PC-3 (cell line): ENCODE results near the gene TAGLN3. TPM values are rescaled to one million over a fixed set of nuclear protein-coding genes. Genes with fewer than 3 reads are reported as not detected.

Experiments
- ATAC-seq: fragments of 200-7000 bp; cut with Tn5 transposase; 2 replicates; pipeline ENCODE4 v1.9.1; 2020; ENCODE audit warnings: mild to moderate bottlenecking, moderate library complexity
- BruUV-seq: library from RNA; stranded (reverse); fragments of 400-500 nt; replicated peaks from 2 replicates; lab custom pipeline; 2021; lab: Mats Ljungman, UMichigan
- CTCF ChIA-PET: fragments of 300-600 bp; sonication (Branson Sonifier 250); formaldehyde crosslinking; loops from one replicate; lab custom pipeline; 2022; ENCODE audit warnings: antibody characterized with exemption; lab: Charles Lee
- POLR2A ChIA-PET: fragments of 300-600 bp; sonication (Branson Sonifier 250); formaldehyde crosslinking; loops from one replicate; lab custom pipeline; 2022; ENCODE audit warnings: antibody characterized with exemption; ENCODE audit not compliant: unreplicated experiment; lab: Charles Lee
- DNase-seq: peaks from one replicate; pipeline ENCODE4 v3.0.0-alpha.2; 2015
- H2AFZ ChIP-seq: fragments of 300-600 bp; sonication (generic); 2 replicates; pipeline ENCODE4 v1.6.0; 2016; ENCODE audit warnings: antibody characterized with exemption, low read length
- H3F3A ChIP-seq: fragments of 300-600 bp; sonication (generic); one replicate; pipeline ENCODE4 v1.6.0; 2017; ENCODE audit warnings: antibody characterized with exemption, low read length, control low read depth, mild to moderate bottlenecking; ENCODE audit not compliant: unreplicated experiment
- H3K27ac ChIP-seq: fragments of 300-600 bp; sonication (generic); 2 replicates; pipeline ENCODE4 v1.5.1; 2016; ENCODE audit warnings: mild to moderate bottlenecking, low read length
- H3K27me3 ChIP-seq: fragments of 300-600 bp; sonication (generic); 2 replicates; pipeline ENCODE4 v1.6.1; 2016; ENCODE audit warnings: low read length, mixed read lengths
- H3K36me3 ChIP-seq: fragments of 300-600 bp; sonication (generic); 2 replicates; pipeline ENCODE4 v1.6.1; 2016; ENCODE audit warnings: low read depth, mixed run types, low read length, mixed read lengths
- H3K4me1 ChIP-seq: fragments of 300-600 bp; sonication (generic); 2 replicates; pipeline ENCODE4 v1.5.1; 2016; ENCODE audit warnings: low read length; ENCODE audit not compliant: insufficient read depth
- H3K4me2 ChIP-seq: fragments of 300-600 bp; sonication (generic); 2 replicates; pipeline ENCODE4 v1.6.0; 2016; ENCODE audit warnings: low read length
- H3K4me3 ChIP-seq: fragments of 300-600 bp; sonication (generic); 2 replicates; pipeline ENCODE4 v1.5.1; 2016; ENCODE audit warnings: mild to moderate bottlenecking, low read length, mixed read lengths
- H3K79me2 ChIP-seq: fragments of 300-600 bp; sonication (generic); 2 replicates; pipeline ENCODE4 v1.6.1; 2017; ENCODE audit warnings: low read length, mixed read lengths
- H3K9ac ChIP-seq: fragments of 300-600 bp; sonication (generic); 2 replicates; pipeline ENCODE4 v1.6.0; 2016; ENCODE audit warnings: mild to moderate bottlenecking, low read length
- H3K9me2 ChIP-seq: fragments of 300-600 bp; sonication (generic); replicated peaks from 2 replicates; pipeline ENCODE4 v1.6.1; 2016; ENCODE audit warnings: mixed run types, low read length, mixed read lengths
- H3K9me3 ChIP-seq: fragments of 300-600 bp; sonication (generic); 2 replicates; pipeline ENCODE4 v1.6.1; 2016; ENCODE audit warnings: low read length, mixed read lengths
- H4K20me1 ChIP-seq: fragments of 300-600 bp; sonication (generic); 2 replicates; pipeline ENCODE4 v1.6.1; 2016; ENCODE audit warnings: low read length, mixed read lengths
- EZH2 ChIP-seq: fragments of 300-600 bp; sonication (generic); IDR thresholded peaks from one replicate; pipeline ENCODE4 v1.6.1; 2017; ENCODE audit warnings: antibody characterized with exemption, mild to moderate bottlenecking, low read length; ENCODE audit not compliant: unreplicated experiment
- EZH2phosphoT487 ChIP-seq: fragments of 300-600 bp; sonication (generic); IDR thresholded peaks from 2 replicates; pipeline ENCODE4 v1.6.1; 2018; ENCODE audit warnings: mild to moderate bottlenecking, antibody characterized with exemption, low read length, borderline replicate concordance
- intact Hi-C: fragments of 100-400 bp; cut with micrococcal nuclease; formaldehyde crosslinking; loops from 2 replicates; pipeline ENCODE4 v1.9.0; 2023
- total RNA-seq: library from RNA; depleted of rRNA; stranded (reverse); fragments of >200 nt; gene quantifications from 2 replicates; pipeline ENCODE4 v1.2.3, GENCODE V29; 2014
- TF ChIP-seq, protein P1 (sequence below): fragments of 300-600 bp; sonication (generic); conservative IDR thresholded peaks from 2 replicates; pipeline ENCODE4 v1.5.1; 2017; ENCODE audit warnings: antibody characterized with exemption, low read depth, mild to moderate bottlenecking, low read length

The TAGLN3 gene
- total RNA-seq, 1 experiment from 2014 or later, result 4.3 TPM

DNA sequence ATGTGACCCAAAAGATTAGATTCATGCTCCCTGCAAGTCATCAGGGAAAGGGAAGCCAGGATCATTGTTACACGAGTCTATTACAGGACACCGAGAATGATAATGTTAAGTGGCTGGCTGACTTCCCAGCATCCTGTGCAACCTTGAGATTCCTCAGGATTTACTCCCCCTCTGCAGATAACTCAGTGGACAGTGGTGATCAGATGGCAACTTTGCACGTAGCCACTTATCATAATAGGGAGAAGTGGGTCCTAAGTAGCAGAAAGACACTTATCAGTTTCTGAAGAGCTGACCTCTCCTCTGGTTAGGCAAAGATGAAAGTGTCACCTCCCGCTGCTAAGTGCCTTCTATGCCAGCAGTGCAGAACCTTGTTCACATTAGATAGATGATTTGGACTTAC is 29.1 kb downstream of the TAGLN3 start:
- DNase-seq (no peak), ATAC-seq (no peak)
- TF ChIP-seq EZH2, result no peak
- TF ChIP-seq EZH2phosphoT487, result no peak
- TF ChIP-seq, protein P1, sequence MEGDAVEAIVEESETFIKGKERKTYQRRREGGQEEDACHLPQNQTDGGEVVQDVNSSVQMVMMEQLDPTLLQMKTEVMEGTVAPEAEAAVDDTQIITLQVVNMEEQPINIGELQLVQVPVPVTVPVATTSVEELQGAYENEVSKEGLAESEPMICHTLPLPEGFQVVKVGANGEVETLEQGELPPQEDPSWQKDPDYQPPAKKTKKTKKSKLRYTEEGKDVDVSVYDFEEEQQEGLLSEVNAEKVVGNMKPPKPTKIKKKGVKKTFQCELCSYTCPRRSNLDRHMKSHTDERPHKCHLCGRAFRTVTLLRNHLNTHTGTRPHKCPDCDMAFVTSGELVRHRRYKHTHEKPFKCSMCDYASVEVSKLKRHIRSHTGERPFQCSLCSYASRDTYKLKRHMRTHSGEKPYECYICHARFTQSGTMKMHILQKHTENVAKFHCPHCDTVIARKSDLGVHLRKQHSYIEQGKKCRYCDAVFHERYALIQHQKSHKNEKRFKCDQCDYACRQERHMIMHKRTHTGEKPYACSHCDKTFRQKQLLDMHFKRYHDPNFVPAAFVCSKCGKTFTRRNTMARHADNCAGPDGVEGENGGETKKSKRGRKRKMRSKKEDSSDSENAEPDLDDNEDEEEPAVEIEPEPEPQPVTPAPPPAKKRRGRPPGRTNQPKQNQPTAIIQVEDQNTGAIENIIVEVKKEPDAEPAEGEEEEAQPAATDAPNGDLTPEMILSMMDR, result no peak
- no TSS peak for BruUV-seq
- ChIA-PET POLR2A (interaction anchor here (0.7 kb wide), 1 partner anchor 258 kb away, joined by 5 read pairs; no protein-coding TSS in a partner anchor), CTCF (no interaction called here)
- Histone ChIP-seq H3K27ac (no peak overlapping the region), H3K9ac (no peak overlapping the region), H3K9me3 (no peaks in the 10 kb centered on the region), H3K4me2 (no peak overlapping the region), H3K4me1 (no peaks in the 10 kb centered on the region), H3K27me3 (no peaks in the 10 kb centered on the region), H3K36me3 (no peaks in the 10 kb centered on the region), H3K9me2 (no peaks in the 10 kb centered on the region), H3F3A (no peaks in the 10 kb centered on the region), H4K20me1 (no peaks in the 10 kb centered on the region), H2AFZ (no peak overlapping the region), H3K4me3 (no peak overlapping the region), H3K79me2 (no peaks in the 10 kb centered on the region)
- intact Hi-C loops, result no loop called here

DNA sequence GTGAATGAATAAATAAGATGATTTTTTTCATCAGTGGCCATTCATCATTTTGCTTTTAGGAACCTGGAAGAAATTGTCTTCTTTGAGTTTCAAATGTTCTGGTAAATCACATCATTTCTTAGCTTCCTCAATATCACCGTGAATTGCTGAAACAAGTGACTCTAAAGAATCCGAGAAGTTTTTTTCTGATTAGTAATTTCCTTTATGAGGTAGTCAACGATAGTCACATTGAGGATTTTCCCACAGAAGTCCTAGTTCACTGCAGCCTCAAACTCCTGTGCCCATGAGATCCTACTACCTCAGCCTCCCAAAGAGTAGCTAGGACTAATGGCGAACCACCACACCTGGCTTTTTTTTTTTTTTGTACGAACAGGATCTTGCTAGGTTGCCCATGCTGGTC is 32.2 kb downstream of the TAGLN3 start:
- CTCF ChIA-PET, result no interaction called here

DNA sequence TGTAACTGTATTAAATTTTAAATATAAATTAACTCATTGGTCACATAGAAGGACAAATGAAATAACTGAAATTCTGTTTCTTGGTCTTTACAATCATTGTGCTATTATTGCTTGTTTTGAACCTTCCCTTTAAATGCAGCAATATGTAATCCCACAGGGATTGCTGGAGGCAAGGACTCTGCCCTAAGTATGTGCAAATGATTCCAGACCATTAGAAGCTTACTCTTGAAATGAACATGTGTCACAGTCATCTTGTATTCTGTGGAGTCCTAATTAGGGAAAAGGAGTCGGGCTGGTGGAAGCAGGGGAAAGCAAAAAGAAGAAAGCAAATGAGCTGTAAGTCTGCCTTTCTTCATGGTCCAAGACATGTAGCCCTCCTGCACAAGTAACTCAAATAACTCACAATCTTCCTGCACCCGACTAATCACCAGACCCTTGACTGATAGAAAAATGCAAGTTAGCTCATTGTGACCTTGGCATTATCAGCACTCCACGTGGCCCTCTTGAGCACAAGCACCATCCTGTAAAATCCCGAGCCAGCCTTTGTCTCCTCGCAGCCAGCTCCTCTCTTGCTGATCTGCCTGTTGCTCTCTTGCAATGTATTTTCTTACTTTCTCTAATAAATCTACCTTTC is 33.5 kb downstream of the TAGLN3 start:
- ChIA-PET POLR2A (no interaction called here), CTCF (no interaction called here)
- H3K4me2 ChIP-seq, result no peak overlapping the region
- intact Hi-C loops, result no loop called here
- no peak overlapping the region for H2AFZ ChIP-seq
- no peaks in the 10 kb centered on the region for H3K9me2 ChIP-seq
- H3K4me1 ChIP-seq, result no peaks in the 10 kb centered on the region
- H3K9ac ChIP-seq, result no peak overlapping the region
- no peak overlapping the region for H3K4me3 ChIP-seq
- H4K20me1 ChIP-seq, result no peaks in the 10 kb centered on the region
- no peak for DNase-seq
- no peak for ATAC-seq
- H3K27me3 ChIP-seq, result no peaks in the 10 kb centered on the region
- BruUV-seq, result no TSS peak
- no peaks in the 10 kb centered on the region for H3K79me2 ChIP-seq
- H3K27ac ChIP-seq, result no peak overlapping the region
- H3F3A ChIP-seq, result no peaks in the 10 kb centered on the region
- no peaks in the 10 kb centered on the region for H3K36me3 ChIP-seq
- TF ChIP-seq EZH2phosphoT487 (no peak), EZH2 (no peak)
- TF ChIP-seq, protein P1, result no peak
- no peaks in the 10 kb centered on the region for H3K9me3 ChIP-seq

More for the DNA sequence above, 32.2 kb downstream of the TAGLN3 start:
- Histone ChIP-seq H3K9me2 (no peaks in the 10 kb centered on the region), H3K27ac (no peak overlapping the region), H3K9ac (no peak overlapping the region), H3K27me3 (no peaks in the 10 kb centered on the region), H3F3A (no peaks in the 10 kb centered on the region), H3K4me2 (no peak overlapping the region), H2AFZ (no peak overlapping the region), H3K4me3 (no peak overlapping the region), H3K9me3 (no peaks in the 10 kb centered on the region), H3K4me1 (no peaks in the 10 kb centered on the region), H3K36me3 (no peaks in the 10 kb centered on the region), H3K79me2 (no peaks in the 10 kb centered on the region), H4K20me1 (no peaks in the 10 kb centered on the region)
- POLR2A ChIA-PET, result no interaction called here
- intact Hi-C loops, result no loop called here
- TF ChIP-seq EZH2phosphoT487 (no peak), EZH2 (no peak)
- TF ChIP-seq, protein P1, result no peak
- DNase-seq (no peak), ATAC-seq (no peak)
- no TSS peak for BruUV-seq
